ENCODE results near the gene TEAD4.

GRCh38 chr12:2973566-2973965 is 14.4 kb downstream of the TEAD4 start:
- TF ChIP-seq, protein P1, sequence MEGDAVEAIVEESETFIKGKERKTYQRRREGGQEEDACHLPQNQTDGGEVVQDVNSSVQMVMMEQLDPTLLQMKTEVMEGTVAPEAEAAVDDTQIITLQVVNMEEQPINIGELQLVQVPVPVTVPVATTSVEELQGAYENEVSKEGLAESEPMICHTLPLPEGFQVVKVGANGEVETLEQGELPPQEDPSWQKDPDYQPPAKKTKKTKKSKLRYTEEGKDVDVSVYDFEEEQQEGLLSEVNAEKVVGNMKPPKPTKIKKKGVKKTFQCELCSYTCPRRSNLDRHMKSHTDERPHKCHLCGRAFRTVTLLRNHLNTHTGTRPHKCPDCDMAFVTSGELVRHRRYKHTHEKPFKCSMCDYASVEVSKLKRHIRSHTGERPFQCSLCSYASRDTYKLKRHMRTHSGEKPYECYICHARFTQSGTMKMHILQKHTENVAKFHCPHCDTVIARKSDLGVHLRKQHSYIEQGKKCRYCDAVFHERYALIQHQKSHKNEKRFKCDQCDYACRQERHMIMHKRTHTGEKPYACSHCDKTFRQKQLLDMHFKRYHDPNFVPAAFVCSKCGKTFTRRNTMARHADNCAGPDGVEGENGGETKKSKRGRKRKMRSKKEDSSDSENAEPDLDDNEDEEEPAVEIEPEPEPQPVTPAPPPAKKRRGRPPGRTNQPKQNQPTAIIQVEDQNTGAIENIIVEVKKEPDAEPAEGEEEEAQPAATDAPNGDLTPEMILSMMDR (IDR thresholded peaks at IDR 0.05): no peak
- TF ChIP-seq POLR2A (IDR thresholded peaks at IDR 0.05): no peak
